Spleen (tissue), 7 donors: Measurements from ENCODE around the gene KRTAP9-7.
"Not testable (repeated sequence)": the region's sequence is repeated elsewhere in the genome, so short reads cannot be mapped to it uniquely, and the experiment has no call there.

Source experiments
- POLR2A ChIP-seq, 3 donors: fragments of 450-650 bp; IDR thresholded peaks; one replicate each; pipeline ENCODE4 v1.5.1; 2017; ENCODE audit warnings: antibody characterized with exemption in 3 of 3, mild to moderate bottlenecking in 1 of 3
- POLR2AphosphoS5 ChIP-seq, 3 donors: sonication (generic); formaldehyde crosslinking; IDR thresholded peaks; one replicate each; pipeline ENCODE4 v1.5.1; 2017; ENCODE audit warnings: antibody characterized with exemption in 3 of 3
- TF ChIP-seq, protein P1 (sequence below), 11 experiments: fragments of 200-600 bp in 7 of 11; fragments of 450-650 bp in 4 of 11; sonication (generic) in 4 of 11; IDR thresholded peaks in 8 of 11; conservative IDR thresholded peaks in 3 of 11; 1 replicate in 7 of 11; 2 replicates in 4 of 11; pipeline versions ENCODE4 v1.4.0 to v1.8.0; 2016 to 2021; ENCODE audit warnings: antibody characterized with exemption in 11 of 11, inconsistent platforms in 4 of 11, mild to moderate bottlenecking in 1 of 11
- donor health status: DM: no; HTN: no; CAD: no; lungs with moderate emphysema.
- donor health status: DM: no; HTN: no; CAD: no.
- donor health status: DM: no; HTN: no; CAD: no.

GRCh38 chr17:41232399-41233105 is 42.9 kb upstream of the KRTAP9-7 start, which contains the start of gene KRTAP9-3:
- TF ChIP-seq POLR2AphosphoS5, POLR2A (IDR thresholded peaks at IDR 0.05): not testable (repeated sequence)
- TF ChIP-seq, protein P1, sequence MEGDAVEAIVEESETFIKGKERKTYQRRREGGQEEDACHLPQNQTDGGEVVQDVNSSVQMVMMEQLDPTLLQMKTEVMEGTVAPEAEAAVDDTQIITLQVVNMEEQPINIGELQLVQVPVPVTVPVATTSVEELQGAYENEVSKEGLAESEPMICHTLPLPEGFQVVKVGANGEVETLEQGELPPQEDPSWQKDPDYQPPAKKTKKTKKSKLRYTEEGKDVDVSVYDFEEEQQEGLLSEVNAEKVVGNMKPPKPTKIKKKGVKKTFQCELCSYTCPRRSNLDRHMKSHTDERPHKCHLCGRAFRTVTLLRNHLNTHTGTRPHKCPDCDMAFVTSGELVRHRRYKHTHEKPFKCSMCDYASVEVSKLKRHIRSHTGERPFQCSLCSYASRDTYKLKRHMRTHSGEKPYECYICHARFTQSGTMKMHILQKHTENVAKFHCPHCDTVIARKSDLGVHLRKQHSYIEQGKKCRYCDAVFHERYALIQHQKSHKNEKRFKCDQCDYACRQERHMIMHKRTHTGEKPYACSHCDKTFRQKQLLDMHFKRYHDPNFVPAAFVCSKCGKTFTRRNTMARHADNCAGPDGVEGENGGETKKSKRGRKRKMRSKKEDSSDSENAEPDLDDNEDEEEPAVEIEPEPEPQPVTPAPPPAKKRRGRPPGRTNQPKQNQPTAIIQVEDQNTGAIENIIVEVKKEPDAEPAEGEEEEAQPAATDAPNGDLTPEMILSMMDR (IDR thresholded peaks at IDR 0.05 in 8 of 11, conservative IDR thresholded peaks at IDR 0.05 in 3 of 11): not testable (repeated sequence)
